ENCODE results near the gene NAT10. TPM values are rescaled to one million over a fixed set of nuclear protein-coding genes. Genes with fewer than 3 reads are reported as not detected.

NAT10 gene
- total RNA-seq, 1 experiment from 2014 or later = 91.4 TPM

GRCh38 chr11:34147581-34147980, 42.2 kb downstream of the NAT10 start:
- Histone ChIP-seq H3K4me1 (no peaks in the 10 kb centered on the region), H3K36me3 (ENCODE audit: control insufficient read depth, insufficient read depth, low read length) (peaks cover 4% of the 10 kb centered on the region; the same call in 1 of the 2 replicates), H3K27me3 (replicated peaks; ENCODE audit: control insufficient read depth, insufficient read depth, low read length) (no peaks in the 10 kb centered on the region), H3K4me3 (ENCODE audit: low read depth, low read length) (no peak overlapping the region), H3K9me3 (no peaks in the 10 kb centered on the region)
- CTCF ChIA-PET = no interaction called here
- H3K36me3 Mint-ChIP-seq (ENCODE audit: insufficient read depth, unreplicated experiment) = peaks cover 49% of the 10 kb centered on the region
- H3K27ac Mint-ChIP-seq (ENCODE audit: unreplicated experiment) = no peak overlapping the region
- no peak overlapping the region for H3K4me3 Mint-ChIP-seq (ENCODE audit: unreplicated experiment)
- no TSS peak for BruUV-seq (replicated peaks)
- intact Hi-C loops (cut with micrococcal nuclease; ENCODE audit: unreplicated experiment) = no loop called here
- TF ChIP-seq CTCF (IDR thresholded peaks at IDR 0.05; ENCODE audit: insufficient read depth in 1 of 2, low read depth in 1 of 2, low read length in 1 of 2, severe bottlenecking in 1 of 2, unreplicated experiment in 1 of 2) = no peak
- no peak for DNase-seq
- POLR2A ChIA-PET = no interaction called here
- H3K9me3 Mint-ChIP-seq (ENCODE audit: unreplicated experiment) = no peaks in the 10 kb centered on the region
- H3K27me3 Mint-ChIP-seq (ENCODE audit: insufficient read depth, unreplicated experiment) = no peaks in the 10 kb centered on the region
- H3K4me1 Mint-ChIP-seq (ENCODE audit: low read depth, unreplicated experiment) = no peaks in the 10 kb centered on the region

- DNase-seq = no peak
- no TSS peak for BruUV-seq (replicated peaks)
- no peaks in the 10 kb centered on the region for H3K9me3 ChIP-seq
- peaks cover 44% of the 10 kb centered on the region for H3K36me3 Mint-ChIP-seq (ENCODE audit: insufficient read depth, unreplicated experiment)
- no peak overlapping the region for H3K4me3 ChIP-seq (ENCODE audit: low read depth, low read length)
- H3K4me3 Mint-ChIP-seq (ENCODE audit: unreplicated experiment) = no peak overlapping the region
- ChIA-PET POLR2A (no interaction called here), CTCF (no interaction called here)
- peaks cover 4% of the 10 kb centered on the region; the same call in 1 of the 2 replicates for H3K36me3 ChIP-seq (ENCODE audit: control insufficient read depth, insufficient read depth, low read length)
- no peak for TF ChIP-seq CTCF (IDR thresholded peaks at IDR 0.05; ENCODE audit: insufficient read depth in 1 of 2, low read depth in 1 of 2, low read length in 1 of 2, severe bottlenecking in 1 of 2, unreplicated experiment in 1 of 2)
- no peaks in the 10 kb centered on the region for H3K9me3 Mint-ChIP-seq (ENCODE audit: unreplicated experiment)
- no peaks in the 10 kb centered on the region for H3K27me3 Mint-ChIP-seq (ENCODE audit: insufficient read depth, unreplicated experiment)
- H3K27me3 ChIP-seq (replicated peaks; ENCODE audit: control insufficient read depth, insufficient read depth, low read length) = no peaks in the 10 kb centered on the region
- H3K27ac Mint-ChIP-seq (ENCODE audit: unreplicated experiment) = no peak overlapping the region
- intact Hi-C loops (cut with micrococcal nuclease; ENCODE audit: unreplicated experiment) = no loop called here
- no peaks in the 10 kb centered on the region for H3K4me1 ChIP-seq
- no peaks in the 10 kb centered on the region for H3K4me1 Mint-ChIP-seq (ENCODE audit: low read depth, unreplicated experiment)
Observed at GRCh38 chr11:34148504-34149165, 43.2 kb downstream of the NAT10 start.

GRCh38 chr11:34149274-34149673, 43.8 kb downstream of the NAT10 start:
- no TSS peak for BruUV-seq (replicated peaks)
- no peak overlapping the region for H3K4me3 Mint-ChIP-seq (ENCODE audit: unreplicated experiment)
- Histone ChIP-seq H3K4me1 (no peaks in the 10 kb centered on the region), H3K27me3 (replicated peaks; ENCODE audit: control insufficient read depth, insufficient read depth, low read length) (no peaks in the 10 kb centered on the region), H3K36me3 (ENCODE audit: control insufficient read depth, insufficient read depth, low read length) (peaks cover 4% of the 10 kb centered on the region; the same call in 1 of the 2 replicates), H3K4me3 (ENCODE audit: low read depth, low read length) (no peak overlapping the region), H3K9me3 (no peaks in the 10 kb centered on the region)
- CTCF ChIA-PET = interaction anchor here (1.0 to 1.2 kb wide), 4 partner anchors 25 to 343 kb away, joined by 3 to 15 read pairs (median 4); partner anchors contain the start of gene ABTB2
- no peaks in the 10 kb centered on the region for H3K27me3 Mint-ChIP-seq (ENCODE audit: insufficient read depth, unreplicated experiment)
- TF ChIP-seq CTCF (IDR thresholded peaks at IDR 0.05; ENCODE audit: insufficient read depth in 1 of 2, low read depth in 1 of 2, low read length in 1 of 2, severe bottlenecking in 1 of 2, unreplicated experiment in 1 of 2) = no peak
- no peaks in the 10 kb centered on the region for H3K9me3 Mint-ChIP-seq (ENCODE audit: unreplicated experiment)
- no peak for DNase-seq
- POLR2A ChIA-PET = no interaction called here
- H3K36me3 Mint-ChIP-seq (ENCODE audit: insufficient read depth, unreplicated experiment) = peaks cover 44% of the 10 kb centered on the region
- H3K27ac Mint-ChIP-seq (ENCODE audit: unreplicated experiment) = no peak overlapping the region
- intact Hi-C loops (cut with micrococcal nuclease; ENCODE audit: unreplicated experiment) = no loop called here
- H3K4me1 Mint-ChIP-seq (ENCODE audit: low read depth, unreplicated experiment) = no peaks in the 10 kb centered on the region

Measured in Caco-2 (cell line).